HG03460 (cell line): ENCODE results near the gene CRYAB.
"Not testable (repeated sequence)": the region's sequence is repeated elsewhere in the genome, so short reads cannot be mapped to it uniquely, and the experiment has no call there.

Experiments used
- ATAC-seq: cut with Tn5 transposase; IDR thresholded peaks from one replicate; pipeline ENCODE4 v1.9.1; 2021; ENCODE audit not compliant: unreplicated experiment

CRYAB gene

GRCh38 chr11:111934306-111934705, 22.7 kb upstream of the CRYAB start:
- ATAC-seq, result no peak

- ATAC-seq, result no peak
Measured at GRCh38 chr11:111933872-111934271, 22.3 kb upstream of the CRYAB start.

DNA sequence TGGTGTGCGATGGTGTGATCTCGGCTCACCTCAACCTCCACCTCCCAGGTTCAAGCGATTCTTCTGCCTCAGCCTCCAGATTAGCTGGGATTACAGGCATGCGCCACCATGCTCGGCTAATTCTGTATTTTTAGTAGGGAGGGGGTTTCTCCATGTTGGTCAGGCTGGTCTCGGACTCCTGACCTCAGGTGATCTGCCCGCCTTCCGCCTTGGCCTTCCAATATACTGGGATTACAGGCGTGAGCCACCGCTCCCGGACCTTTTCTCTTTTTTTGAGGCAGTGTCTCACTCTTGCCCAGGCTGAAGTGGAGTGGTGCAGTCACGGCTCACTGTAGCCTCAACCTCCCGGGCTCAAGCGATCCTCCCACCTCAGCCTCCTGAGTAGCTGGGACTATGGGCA, 21.6 kb upstream of the CRYAB start:
- ATAC-seq, result not testable (repeated sequence)

- no peak for ATAC-seq
Measured at GRCh38 chr11:111932611-111932950, 21.0 kb upstream of the CRYAB start.

DNA sequence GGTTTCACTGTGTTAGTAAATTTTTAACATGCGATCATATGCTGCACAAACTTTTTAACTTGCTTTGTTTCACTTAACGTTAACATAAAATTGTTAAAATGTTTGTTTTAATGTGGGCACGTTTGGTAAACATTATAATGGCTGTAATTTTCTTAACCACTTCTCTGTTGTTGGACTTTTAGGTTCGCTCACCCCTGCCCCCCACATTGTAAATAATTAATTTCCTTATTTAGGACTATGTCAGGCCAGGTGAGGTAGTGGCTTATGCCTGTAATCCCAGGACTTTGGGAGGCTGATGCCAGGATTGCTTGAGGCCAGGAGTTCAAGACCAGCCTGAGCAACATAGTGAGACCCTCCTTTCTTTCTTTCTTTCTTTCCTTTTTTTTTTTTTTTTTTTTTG, 18.9 kb upstream of the CRYAB start:
- ATAC-seq, result no peak

GRCh38 chr11:111926505-111927391, 15.2 kb upstream of the CRYAB start:
- ATAC-seq, result peak; percentile 94

GRCh38 chr11:111925953-111926352, 14.4 kb upstream of the CRYAB start:
- no peak for ATAC-seq

GRCh38 chr11:111923951-111924350, 12.4 kb upstream of the CRYAB start:
- no peak for ATAC-seq

- no peak for ATAC-seq
Measured at GRCh38 chr11:111923351-111923788, 11.8 kb upstream of the CRYAB start.

DNA sequence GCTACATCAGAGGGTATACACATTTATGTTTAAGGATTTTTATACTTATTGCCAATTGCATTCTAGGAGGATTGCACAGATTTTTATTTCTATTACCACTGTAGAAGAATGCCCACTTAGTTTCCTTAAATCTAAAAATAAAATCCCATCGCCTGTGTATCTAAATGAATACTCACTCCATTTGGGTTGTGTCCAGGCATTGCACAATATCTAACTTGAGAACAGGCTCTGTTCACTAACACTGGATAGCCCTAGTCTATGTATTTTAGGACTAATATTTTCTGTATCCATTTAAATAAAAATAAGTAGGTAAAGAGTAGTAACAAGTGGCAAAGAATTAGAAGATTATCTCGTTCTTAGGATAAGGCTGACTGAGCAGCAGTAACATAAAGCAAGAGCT, 11.2 kb upstream of the CRYAB start:
- no peak for ATAC-seq

DNA sequence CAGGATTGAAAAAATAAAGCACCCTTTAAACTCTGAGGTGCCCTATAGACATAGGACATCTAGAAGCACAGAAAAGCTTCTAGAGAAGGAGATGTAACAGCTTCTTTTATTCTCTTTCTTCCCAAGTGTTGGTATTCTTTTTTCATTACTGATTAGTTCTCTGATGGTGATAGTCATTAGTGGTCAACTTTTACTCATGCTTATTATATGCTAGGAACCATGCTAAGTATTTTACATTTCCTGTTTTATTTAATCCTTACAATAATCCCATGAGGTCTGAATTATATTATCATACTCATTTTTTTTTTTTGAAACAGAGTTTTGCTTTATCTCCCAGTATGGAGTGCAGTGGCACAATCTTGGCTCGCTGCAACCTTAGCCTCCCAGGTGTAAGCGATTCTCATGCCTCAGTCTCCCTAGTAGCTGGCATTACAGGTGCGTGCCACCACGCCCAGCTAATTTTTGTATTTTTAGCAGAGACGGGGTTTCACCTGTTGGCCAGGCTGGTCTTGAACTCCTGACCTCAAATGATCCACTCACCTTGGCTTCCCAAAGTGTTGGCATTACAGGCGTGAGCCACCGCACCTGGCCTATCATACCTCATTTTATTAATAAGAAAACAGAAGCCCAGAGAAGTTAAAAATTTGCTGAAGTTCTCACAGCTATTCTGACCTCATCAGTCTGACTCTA, 10.1 kb upstream of the CRYAB start:
- ATAC-seq, result no peak

DNA sequence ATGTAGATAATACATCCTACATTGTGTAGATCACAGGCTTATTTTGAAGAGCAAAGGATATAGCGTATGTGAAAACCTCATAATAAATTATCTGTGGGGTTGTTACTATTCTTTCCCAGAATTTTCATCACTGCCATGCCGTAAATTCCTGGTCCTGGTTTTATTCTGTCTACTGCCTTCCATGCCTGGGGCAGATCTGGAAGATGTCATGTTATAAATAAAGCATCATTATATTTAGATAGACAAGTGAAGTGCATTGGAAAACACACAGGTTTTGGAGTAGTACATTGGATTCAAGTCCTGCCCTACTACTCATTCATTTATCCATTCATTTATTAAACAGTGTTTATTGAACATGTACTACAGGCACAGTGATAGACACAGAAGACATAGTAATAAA, 9.3 kb upstream of the CRYAB start:
- no peak for ATAC-seq

- no peak for ATAC-seq
Measured at GRCh38 chr11:111918390-111919256, 7.1 kb upstream of the CRYAB start, which contains the start of gene C11orf52. TSS of gene C11orf52 (plus strand) at chr11:111918913. CDS start at chr11:111918973, 60 bp downstream.

GRCh38 chr11:111917788-111918187, 6.2 kb upstream of the CRYAB start:
- no peak for ATAC-seq

DNA sequence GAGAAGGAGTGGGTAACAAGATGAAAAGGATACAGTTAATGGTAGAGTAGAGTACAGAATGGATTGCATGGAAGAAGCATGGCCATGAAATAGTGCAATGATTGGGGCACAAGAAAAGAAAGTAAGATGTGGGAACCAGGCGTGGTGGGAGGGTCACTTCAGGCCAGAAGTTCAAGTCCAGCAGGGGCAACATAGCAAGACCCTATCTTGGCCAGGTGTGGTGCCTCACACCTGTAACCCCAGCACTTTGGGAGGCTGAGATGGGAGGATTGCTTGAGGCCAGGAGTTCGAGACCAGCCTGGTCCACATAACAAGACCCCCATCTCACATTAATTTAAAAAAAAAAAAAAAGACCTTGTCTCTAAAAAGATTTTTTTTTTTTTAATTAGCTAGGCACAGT, 5.7 kb upstream of the CRYAB start:
- ATAC-seq, result no peak

DNA sequence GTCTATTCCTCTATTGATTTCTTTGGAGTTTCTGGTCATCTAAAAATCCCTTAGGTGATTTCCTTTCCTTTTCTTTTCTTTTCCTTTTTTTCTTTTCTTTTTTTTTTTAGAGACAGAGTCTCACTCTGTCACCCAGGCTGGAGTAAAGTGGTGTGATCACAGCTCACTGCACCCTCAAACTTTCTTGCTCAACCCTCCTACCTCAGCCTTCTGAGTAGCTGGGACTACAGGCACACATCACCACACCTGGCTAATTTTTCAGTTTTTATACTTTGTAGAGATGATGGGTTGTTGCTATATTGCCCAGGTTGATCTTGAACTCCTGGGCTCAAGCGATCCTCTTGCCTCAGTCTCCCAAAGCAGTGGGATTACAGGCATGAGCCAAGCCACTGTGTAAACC, 5.2 kb upstream of the CRYAB start:
- ATAC-seq, result no peak

- no peak for ATAC-seq
Measured at GRCh38 chr11:111913997-111914396, 2.4 kb upstream of the CRYAB start.

- no peak for ATAC-seq
Measured at GRCh38 chr11:111913031-111913861, 1.7 kb upstream of the CRYAB start.

DNA sequence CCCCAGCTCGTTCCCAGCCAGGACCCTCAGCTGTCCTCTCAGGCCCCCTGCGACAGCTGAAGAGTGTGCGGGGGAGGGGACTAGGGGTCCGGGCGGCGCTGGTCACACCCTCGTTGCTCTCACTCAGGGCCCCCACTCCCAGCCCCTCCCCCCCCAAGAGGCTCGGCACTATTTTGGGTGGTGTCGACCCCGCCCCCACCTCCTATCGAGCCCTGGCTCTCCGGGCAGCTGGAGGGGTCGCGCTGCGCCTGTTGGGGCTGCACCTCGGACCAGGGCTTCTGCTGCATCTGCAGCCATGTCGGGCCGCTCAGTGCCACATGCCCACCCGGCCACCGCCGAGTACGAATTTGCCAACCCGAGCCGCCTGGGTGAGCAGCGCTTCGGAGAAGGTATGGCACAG, 965 bp upstream of the CRYAB start, which contains the start of gene HSPB2:
HSPB2 (plus strand) TSS at position 200 of the 400 bp plus-strand sequence; CDS start at position 296, 96 bp downstream.
- ATAC-seq, result no peak
